NCI-H82 treated with DMSO at 0.1 percent for 48 hours (cell line): ENCODE measurements around the gene TMEM106A.
"Not testable (repeated sequence)": the region's sequence is repeated elsewhere in the genome, so short reads cannot be mapped to it uniquely, and the experiment has no call there.

Experiments used
- DNase-seq: peaks from one replicate; lab custom pipeline; 2025; ENCODE audit not compliant: unreplicated experiment; lab: John Stamatoyannopoulos, UW

TMEM106A gene

DNA sequence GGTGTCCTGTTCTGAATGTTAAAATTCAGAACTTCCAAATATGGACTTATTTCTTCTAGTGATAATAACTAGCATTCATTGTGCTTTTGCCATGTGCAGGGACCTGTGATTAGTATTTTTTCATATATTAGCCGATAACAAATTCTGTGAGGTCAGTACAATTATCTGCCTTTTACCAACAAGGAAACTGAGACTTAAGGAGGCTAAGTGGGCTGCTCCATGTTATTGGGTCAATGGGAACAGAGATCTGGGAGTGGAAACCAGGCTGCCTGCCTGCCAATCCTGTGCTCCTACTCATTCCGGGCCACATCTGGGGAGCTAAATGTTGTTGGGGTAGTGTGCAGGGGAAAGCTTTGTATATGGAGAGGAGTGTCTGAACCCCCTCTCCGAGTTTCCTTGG, 3.7 kb downstream of the TMEM106A start:
- no peak for DNase-seq

DNA sequence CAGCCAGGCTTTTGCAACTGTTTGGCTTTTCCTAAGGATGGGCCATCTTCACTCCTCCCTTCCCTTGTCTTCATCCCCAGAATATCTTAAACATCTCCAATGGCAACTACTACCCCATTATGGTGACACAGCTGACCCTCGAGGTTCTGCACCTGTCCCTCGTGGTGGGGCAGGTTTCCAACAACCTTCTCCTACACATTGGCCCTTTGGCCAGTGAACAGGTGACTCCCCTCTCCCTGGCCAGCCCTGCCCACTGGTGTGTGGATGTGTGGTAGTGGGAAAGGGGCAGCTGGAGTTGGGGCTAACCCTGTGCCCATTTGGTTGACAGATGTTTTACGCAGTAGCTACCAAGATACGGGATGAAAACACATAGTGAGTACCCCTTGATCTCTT, 4.7 kb downstream of the TMEM106A start:
- DNase-seq: no peak

DNA sequence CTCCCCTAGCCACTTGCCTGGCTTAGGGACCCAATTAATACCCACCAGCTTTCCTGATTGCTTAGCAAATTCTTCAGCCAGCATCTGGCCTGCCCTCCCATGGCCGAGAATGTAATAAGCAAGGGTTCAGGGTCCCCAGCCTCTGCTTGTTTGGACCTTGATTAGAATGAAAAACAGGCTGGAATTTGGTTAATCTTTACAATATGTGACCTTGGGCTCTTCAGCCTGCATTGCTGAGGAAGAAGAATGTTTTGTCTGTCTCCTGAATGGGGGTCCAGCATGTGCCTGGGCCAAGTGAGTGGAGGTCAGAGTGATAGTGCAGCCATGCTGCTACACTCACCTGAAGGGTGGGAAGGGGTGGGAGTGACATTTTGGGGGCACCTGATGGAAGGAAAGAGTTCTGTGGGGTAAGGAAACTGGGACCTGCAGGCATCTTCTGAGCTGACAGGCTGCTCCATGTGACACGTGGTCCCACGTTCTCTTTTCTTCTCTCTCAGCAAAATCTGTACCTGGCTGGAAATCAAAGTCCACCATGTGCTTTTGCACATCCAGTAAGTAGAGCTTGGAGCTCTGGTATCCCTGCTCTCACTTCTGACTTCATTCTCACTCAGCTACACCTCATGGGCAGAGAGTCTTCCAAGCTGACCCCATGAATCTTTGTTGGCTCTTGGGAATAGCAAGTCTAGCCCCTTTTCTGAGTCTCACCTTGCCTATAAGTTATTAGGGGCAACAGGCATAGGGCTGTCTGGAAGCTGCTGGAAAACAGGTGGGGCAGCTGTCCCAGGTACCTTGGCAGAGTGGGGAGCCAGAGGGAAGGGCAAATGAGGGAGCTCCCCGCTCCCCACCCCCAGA, 5.3 kb downstream of the TMEM106A start:
- DNase-seq: no peak

DNA sequence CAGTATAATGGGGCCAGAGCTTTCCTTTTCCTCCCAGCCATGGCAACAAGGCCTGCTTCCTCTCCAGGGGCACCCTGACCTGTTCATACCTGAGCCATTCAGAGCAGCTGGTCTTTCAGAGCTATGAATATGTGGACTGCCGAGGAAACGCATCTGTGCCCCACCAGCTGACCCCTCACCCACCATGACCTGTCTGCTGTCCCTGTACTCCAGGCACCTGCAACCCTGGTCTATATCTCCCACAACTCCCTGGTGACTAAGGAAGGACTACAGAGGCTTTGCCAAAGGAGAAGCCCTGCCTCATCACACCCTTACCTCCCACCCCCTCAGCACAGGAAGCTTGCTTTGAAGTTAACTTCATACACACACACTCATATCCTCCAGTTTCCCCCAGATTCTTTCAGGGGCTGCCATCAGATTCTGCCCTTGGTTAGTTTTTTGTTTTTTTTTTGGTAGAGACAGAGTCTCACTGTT, 6.0 kb downstream of the TMEM106A start:
- no peak for DNase-seq

DNA sequence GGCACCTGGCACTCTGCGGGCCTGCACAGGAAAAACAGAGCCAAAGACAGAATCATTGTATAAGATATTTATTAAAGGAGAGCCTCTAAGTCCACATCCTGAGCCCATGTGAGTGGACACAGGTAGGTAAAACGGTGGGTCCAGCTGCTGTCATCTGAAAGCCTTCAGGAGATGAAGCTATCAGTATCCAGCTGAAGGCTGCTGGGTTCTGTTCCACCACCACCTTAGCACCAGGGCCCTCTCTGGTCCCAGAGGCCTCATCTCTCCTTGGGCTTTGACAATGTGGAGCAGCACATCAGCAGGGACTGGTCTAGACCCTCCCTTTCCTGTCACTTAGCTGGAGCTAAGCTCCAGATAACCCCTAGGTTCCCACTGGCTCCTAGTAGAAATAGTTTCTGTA, 7.3 kb downstream of the TMEM106A start:
- no peak for DNase-seq

DNA sequence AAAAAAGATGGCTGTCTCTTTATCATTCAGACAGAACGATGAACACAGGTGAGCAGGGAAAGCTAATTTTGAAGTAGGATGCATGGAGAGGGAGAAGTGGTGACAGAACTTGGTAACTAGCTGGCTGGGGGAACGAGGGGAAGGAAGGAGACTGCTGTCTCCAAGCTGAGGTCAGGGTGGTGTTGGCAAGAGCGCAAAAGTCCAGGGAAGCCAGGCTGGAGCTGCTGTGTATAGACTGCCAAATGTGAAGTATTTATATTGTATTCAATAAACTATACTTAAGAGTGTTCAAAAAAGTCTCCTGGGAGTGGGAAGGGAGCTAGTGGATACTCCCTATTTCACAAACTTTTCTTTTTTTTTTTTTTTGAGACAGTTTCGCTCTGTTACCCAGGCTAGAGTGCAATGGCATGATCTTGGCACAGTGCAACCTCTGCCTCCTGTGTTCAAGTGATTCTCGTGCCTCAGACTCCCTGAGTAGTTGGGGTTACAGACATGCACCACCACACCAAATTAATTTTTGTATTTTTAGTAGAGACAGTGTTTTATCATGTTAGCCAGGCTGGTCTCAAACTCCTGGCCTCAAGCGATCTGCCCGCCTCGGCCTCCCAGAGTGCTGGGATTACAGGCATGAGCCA, 8.2 kb downstream of the TMEM106A start:
- no peak for DNase-seq

DNA sequence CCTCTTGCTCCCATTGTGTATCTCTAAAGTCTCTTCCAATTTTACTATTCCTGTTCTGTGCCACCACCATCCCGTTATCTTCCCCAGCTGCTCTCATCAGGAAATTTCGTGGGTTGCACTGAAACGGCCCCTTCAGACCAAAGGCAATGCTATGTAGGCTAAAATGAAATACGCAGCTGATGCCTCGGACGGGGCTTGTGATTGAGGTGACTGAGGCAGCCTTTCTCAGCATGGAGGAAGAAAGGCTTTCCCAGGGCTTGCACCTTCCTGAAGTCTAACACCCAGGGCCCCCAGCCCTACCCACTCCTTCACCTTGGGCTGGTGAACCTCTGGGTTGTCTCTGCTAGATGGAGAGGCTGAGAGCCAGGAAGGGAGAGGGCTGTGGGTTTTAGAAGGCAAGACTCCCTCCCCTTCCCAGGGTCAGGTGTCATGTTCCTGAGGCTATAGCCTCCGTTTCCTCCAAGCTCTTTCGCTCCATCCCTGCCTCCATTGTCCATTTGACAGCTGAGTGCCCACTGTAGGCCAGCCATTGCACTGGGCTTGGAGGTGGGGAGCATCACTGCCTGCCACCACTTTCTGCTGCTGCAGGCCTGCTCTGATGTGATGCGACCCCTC, 8.9 kb downstream of the TMEM106A start:
- DNase-seq: no peak

DNA sequence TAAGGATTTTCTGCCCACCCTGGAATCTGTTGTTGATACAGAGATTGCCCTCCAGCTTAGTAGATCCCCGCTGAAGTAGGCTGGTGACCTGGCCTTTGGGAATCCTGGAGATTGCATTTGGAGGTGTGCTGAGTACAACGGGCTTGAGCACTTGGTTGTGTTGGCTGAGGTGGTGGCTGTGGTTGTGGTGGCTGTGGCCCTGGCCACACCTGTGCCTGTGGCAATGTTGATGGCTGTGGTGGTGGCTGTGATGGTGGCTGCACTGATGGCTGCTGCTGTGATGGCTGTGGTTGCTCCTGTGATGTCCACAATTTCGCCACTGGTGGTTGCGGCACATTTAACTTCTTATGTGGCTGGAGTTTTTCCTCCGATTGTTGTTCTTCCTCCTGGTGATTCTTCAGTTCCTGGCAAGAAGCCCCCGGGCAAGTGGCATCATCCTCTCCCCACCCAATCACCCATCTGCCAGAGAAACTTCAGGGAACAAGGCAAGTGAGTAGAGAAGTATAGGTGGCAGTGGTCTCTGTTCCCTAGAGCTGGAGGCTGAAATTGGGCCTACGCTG, 12.6 kb downstream of the TMEM106A start:
- no peak for DNase-seq

DNA sequence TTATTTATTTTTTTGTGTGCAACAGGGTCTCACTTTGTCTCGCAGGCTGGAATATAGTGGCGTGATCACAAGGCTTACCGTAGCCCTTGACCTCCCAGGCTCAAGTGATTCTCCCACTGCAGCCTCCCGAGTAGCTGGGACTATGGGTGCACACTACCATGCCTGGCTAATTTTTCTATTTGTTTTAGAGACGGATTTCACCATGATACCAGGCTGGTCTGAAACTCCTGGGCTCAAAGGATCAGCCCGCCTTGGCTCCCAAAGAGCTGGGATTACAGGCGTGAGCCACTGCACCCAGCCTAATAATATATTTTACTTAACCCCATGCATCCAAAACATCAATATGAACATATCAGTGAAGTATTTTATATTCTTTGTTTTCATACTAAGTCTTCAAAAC, 14.7 kb downstream of the TMEM106A start:
- DNase-seq: no peak

DNA sequence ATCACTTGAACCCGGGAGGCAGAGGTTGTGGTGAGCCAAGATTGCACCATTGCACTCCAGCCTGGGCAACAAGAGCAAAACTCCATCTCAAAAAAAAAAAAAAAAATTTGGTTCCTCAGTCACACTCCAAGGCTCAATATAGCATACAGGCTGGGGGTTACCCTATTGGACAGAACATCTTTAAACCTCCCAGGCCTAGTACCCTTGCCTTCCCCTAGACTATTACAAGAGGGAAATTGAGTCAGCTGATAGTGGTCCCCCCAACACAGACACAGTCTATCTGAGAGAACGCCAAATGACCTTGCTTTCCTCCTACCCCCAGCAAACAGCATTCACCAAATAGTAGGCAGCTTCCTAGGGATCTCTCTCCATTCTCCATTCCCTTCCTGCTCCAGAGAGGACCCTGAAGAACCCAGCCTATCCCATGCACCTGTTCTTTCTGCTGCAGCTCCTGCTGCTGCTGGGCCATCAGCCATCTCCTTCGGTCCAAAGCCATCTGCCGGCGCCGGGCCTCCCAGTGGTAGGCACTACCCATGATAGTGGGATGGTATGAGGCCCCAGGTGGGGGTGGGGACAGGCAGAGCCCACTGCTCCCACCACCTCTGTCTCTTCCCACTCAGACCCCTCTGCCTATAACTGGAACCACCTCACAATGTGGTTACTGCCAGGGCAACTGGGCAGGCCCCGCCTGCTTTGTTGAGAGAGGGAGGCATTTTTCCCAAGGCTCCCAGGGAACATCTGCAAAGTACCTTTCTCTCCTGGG, 16.5 kb downstream of the TMEM106A start, which contains the start of gene CCDC200:
TSS of gene CCDC200 (minus strand) at position 604 of the 763 bp plus-strand sequence. CDS start at position 535, 69 bp downstream.
- DNase-seq: not testable (repeated sequence)

DNA sequence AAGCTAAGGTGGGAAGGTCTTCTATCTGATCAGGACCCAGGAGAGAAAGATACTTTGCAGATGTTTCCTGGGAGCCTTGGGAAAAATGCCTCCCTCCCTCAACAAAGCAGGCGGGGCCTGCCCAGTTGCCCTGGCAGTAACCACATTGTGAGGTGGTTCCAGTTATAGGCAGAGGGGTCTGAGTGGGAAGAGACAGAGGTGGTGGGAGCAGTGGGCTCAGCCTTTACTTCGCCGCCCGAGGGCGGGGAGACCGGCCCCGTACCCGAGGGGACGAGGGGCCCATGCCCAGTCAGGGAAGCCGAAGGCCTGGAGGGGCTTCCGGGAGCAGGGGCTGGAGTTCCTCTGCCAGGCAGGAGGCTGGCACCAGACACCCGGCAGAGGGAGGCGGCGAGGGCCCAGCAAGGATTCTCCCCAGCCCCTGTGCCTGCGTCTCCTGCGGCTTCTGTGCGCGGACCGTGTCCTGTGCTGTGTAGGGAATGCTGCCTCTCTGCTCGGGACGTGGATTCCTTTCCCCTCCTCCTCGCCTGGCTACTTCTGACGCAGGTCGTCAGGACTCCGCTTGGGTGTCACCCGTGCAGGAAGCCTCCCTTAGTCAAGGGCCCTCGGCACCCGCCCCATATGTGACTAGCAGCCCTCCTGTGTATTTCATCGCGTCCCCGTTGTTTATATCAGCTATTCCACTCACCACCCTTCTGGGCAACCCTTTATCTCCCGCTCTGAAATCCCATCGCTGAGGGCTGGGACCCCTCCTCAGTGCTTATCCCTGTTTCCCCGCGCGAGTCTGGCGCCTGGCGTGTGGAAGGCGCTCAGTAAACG, 19.7 kb downstream of the TMEM106A start:
- DNase-seq: not testable (repeated sequence)

DNA sequence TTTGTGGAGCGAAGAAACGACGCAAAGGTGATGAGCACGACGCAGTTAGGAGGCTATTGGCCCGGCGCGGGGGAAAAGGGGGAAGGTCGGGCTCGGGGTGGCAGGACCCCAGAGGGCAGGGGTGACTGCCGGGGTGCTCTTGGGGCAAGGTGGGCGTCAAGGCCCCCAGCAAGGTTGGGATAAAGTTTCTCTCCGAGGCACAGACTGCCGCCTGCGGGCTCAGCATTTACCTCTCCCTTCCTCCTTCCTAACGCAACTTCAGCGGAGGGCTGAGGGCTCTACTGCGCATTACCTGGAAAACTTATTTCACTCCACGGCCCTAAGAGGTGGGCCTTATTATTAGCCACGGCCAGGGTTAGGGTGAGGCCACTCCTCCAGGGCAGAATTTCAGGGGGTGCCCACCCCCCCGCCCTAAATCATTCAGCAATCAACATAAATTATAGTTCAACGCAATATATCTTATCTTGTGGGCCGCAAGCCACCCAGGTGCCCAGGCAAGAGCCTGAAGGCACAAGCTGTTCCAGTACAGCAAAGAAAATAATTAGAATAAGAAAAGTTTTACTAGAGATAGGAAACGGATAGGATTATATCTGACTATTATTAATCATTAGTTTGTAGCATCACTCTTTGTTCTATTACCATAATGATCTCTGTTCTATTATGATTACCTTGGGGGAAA, 20.5 kb downstream of the TMEM106A start:
- not testable (repeated sequence) for DNase-seq

DNA sequence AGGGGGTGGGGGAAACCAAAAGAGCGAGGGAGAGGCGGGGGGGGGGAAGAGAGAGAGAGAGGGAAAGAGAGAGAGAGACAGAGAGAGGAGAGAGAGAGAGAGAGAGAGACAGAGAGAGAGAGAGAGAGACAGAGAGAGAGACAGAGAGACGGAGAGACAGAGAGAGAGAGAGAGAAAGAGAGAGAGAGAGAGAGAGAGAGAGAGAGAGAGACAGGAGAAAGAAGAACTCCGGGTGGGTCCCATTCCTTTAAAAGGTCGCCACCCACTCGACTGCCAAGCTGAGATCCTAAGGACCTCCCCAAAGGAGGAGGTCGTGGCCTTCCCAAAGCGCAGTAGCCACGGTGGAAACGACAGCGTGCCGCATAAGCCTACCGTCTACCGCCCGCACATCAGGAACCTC, 21.6 kb downstream of the TMEM106A start:
- not testable (repeated sequence) for DNase-seq

DNA sequence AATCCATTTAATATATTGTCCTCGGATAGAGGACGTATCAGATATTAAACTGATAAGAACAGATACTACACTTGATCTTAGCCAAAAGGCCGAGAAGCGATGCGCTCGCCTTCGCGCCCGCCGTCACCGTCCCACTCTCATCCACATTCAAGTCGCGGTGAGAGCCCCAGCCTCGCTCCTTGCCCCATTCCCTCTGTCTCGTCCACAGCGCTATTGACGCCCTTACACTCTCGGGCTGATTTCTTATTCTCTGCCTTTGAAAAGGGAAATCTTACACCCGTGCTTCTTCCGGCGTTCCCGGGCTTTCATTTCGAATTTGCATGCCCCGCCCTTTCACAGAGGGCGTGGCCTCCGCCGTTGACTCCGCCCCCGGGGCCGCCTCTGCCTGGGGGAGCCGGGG, 22.2 kb downstream of the TMEM106A start, which contains the start of gene RNU2-1:
TSS of gene RNU2-1 (minus strand) at position 101 of the 400 bp plus-strand sequence.
- DNase-seq: not testable (repeated sequence)

DNA sequence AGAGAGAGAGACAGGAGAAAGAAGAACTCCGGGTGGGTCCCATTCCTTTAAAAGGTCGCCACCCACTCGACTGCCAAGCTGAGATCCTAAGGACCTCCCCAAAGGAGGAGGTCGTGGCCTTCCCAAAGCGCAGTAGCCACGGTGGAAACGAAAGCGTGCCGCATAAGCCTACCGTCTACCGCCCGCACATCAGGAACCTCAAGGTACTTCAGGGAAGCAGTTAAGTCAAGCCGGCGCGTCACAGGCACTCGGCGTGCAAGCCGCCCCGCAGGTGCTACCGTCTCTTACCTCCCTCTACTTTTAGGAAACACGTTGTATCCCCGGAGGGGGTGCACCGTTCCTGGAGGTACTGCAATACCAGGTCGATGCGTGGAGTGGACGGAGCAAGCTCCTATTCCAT, 27.9 kb downstream of the TMEM106A start:
- not testable (repeated sequence) for DNase-seq

DNA sequence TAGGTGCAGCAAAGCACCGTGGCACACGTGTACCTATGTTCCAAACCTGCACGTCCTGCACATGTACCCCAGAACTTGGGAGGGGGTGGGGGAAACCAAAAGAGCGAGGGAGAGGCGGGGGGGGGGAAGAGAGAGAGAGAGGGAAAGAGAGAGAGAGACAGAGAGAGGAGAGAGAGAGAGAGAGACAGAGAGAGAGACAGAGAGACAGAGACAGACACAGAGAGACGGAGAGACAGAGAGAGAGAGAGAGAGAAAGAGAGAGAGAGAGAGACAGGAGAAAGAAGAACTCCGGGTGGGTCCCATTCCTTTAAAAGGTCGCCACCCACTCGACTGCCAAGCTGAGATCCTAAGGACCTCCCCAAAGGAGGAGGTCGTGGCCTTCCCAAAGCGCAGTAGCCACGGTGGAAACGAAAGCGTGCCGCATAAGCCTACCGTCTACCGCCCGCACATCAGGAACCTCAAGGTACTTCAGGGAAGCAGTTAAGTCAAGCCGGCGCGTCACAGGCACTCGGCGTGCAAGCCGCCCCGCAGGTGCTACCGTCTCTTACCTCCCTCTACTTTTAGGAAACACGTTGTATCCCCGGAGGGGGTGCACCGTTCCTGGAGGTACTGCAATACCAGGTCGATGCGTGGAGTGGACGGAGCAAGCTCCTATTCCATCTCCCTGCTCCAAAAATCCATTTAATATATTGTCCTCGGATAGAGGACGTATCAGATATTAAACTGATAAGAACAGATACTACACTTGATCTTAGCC, 29.1 kb downstream of the TMEM106A start:
- not testable (repeated sequence) for DNase-seq

DNA sequence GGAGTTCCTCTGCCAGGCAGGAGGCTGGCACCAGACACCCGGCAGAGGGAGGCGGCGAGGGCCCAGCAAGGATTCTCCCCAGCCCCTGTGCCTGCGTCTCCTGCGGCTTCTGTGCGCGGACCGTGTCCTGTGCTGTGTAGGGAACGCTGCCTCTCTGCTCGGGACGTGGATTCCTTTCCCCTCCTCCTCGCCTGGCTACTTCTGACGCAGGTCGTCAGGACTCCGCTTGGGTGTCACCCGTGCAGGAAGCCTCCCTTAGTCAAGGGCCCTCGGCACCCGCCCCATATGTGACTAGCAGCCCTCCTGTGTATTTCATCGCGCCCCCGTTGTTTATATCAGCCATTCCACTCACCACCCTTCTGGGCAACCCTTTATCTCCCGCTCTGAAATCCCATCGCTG, 34.8 kb downstream of the TMEM106A start:
- not testable (repeated sequence) for DNase-seq
